HepG2 (cell line): ENCODE results near the gene RHBDL1. TPM values are rescaled to one million over a fixed set of nuclear protein-coding genes. Genes with fewer than 3 reads are reported as not detected.

Source experiments
- AGO2 ChIP-seq: fragments of 200-400 bp; formaldehyde crosslinking; optimal IDR thresholded peaks from 2 replicates; pipeline ENCODE3; 2017; ENCODE audit warnings: mild to moderate bottlenecking, low read depth, low read length, moderate library complexity
- ERF ChIP-seq: IDR thresholded peaks from 2 replicates; pipeline ENCODE4 v1.6.1; 2018; ENCODE audit warnings: missing biosample characterization, missing genetic modification reagents
- GFI1 ChIP-seq: sonication (generic); formaldehyde crosslinking; IDR thresholded peaks from 2 replicates; pipeline ENCODE4 v1.5.0; 2020; ENCODE audit warnings: missing genetic modification reagents, mild to moderate bottlenecking, borderline replicate concordance
- KDM1A ChIP-seq: IDR thresholded peaks from 2 replicates; pipeline ENCODE4 v1.6.1; 2016; ENCODE audit warnings: missing compliant biosample characterization
- RBM22 ChIP-seq: fragments of 200-400 bp; formaldehyde crosslinking; optimal IDR thresholded peaks from 2 replicates; pipeline ENCODE3; 2017; ENCODE audit warnings: mild to moderate bottlenecking, low read length, moderate library complexity
- SMARCE1 ChIP-seq: fragments of 450-650 bp; IDR thresholded peaks from 2 replicates; pipeline ENCODE4 v1.6.1; 2017; ENCODE audit warnings: borderline replicate concordance
- SOX6 ChIP-seq, 2 experiments: fragments of 450-650 bp in 1 of 2; sonication (generic) in 1 of 2; formaldehyde crosslinking in 1 of 2; IDR thresholded peaks; 2 replicates each; pipeline versions ENCODE4 v1.4.0 to v1.6.1; 2017 to 2020; ENCODE audit warnings: antibody characterized with exemption in 1 of 2, mild to moderate bottlenecking in 1 of 2, missing genetic modification reagents in 1 of 2
- SRSF1 ChIP-seq: fragments of 200-400 bp; formaldehyde crosslinking; optimal IDR thresholded peaks from 2 replicates; pipeline ENCODE3; 2017; ENCODE audit warnings: mild to moderate bottlenecking, low read depth, low read length, moderate library complexity
- SRSF9 ChIP-seq: fragments of 200-400 bp; formaldehyde crosslinking; IDR thresholded peaks from 2 replicates; pipeline ENCODE4 v1.6.1; 2018; ENCODE audit warnings: borderline replicate concordance, mild to moderate bottlenecking, low read depth, low read length; ENCODE audit not compliant: insufficient read depth, poor library complexity, severe bottlenecking
- XRCC5 ChIP-seq: fragments of 200-400 bp; formaldehyde crosslinking; optimal IDR thresholded peaks from 2 replicates; pipeline ENCODE3; 2017; ENCODE audit warnings: mild to moderate bottlenecking, low read length
- ZFP1 ChIP-seq: IDR thresholded peaks from 2 replicates; pipeline ENCODE4 v1.6.1; 2016
- ZNF235 ChIP-seq: sonication (generic); formaldehyde crosslinking; IDR thresholded peaks from 2 replicates; pipeline ENCODE4 v1.8.1; 2023; ENCODE audit warnings: mild to moderate bottlenecking, missing genetic modification reagents, borderline replicate concordance
- ZNF431 ChIP-seq: sonication (generic); formaldehyde crosslinking; IDR thresholded peaks from 2 replicates; pipeline ENCODE4 v1.9.0; 2022; ENCODE audit warnings: missing genetic modification reagents, low read depth, mild to moderate bottlenecking, borderline replicate concordance
- polyA plus RNA-seq, 8 experiments: library from polyadenylated mRNA; depleted of rRNA in 3 of 8; stranded (reverse) in 7 of 8; unstranded in 1 of 8; fragments of >200 nt; fragmentation: Illumina TruSeq in 4 of 8; extraction: Trizol in 4 of 8; gene quantifications; 2 replicates each; pipeline versions ENCODE4 v1.2.1 to v1.2.3, GENCODE V29; 2011 to 2016; ENCODE audit warnings: low read depth in 4 of 8, missing spikeins in 1 of 8, mixed read lengths in 1 of 8; ENCODE audit not compliant: insufficient read depth in 1 of 8
- total RNA-seq, 5 experiments: library from RNA; depleted of rRNA; stranded (reverse); fragments of >200 nt; fragmentation: Illumina TruSeq; extraction: Trizol; gene quantifications; 2 replicates each; pipeline ENCODE4 v1.2.3, GENCODE V29; 2016; ENCODE audit warnings: low read depth in 1 of 5
- TF ChIP-seq, protein P1 (sequence below): IDR thresholded peaks from 2 replicates; pipeline ENCODE4 v1.6.1; 2016; ENCODE audit warnings: missing biosample characterization, missing genetic modification reagents, low read depth
- TF ChIP-seq, protein P2 (sequence below): sonication (generic); formaldehyde crosslinking; IDR thresholded peaks from 2 replicates; pipeline ENCODE4 v1.5.0; 2020; ENCODE audit warnings: mild to moderate bottlenecking, missing genetic modification reagents, moderate library complexity
- TF ChIP-seq, protein P3 (sequence below): sonication (generic); formaldehyde crosslinking; IDR thresholded peaks from 2 replicates; pipeline ENCODE4 v1.4.0; 2020; ENCODE audit warnings: missing genetic modification reagents
- TF ChIP-seq, protein P4 (sequence below): sonication (generic); formaldehyde crosslinking; IDR thresholded peaks from 2 replicates; pipeline ENCODE4 v1.4.0; 2020; ENCODE audit warnings: missing genetic modification reagents, borderline replicate concordance
- TF ChIP-seq, protein P5 (sequence below): sonication (generic); formaldehyde crosslinking; IDR thresholded peaks from 2 replicates; pipeline ENCODE4 v1.5.0; 2020; ENCODE audit warnings: mild to moderate bottlenecking, missing genetic modification reagents

RHBDL1 gene
- total and polyA plus RNA-seq, 2 of the 13 experiments (the other 11 are each of a cell fraction or from before 2014, with no cell fraction given): 1.8 to 3.8 TPM

DNA sequence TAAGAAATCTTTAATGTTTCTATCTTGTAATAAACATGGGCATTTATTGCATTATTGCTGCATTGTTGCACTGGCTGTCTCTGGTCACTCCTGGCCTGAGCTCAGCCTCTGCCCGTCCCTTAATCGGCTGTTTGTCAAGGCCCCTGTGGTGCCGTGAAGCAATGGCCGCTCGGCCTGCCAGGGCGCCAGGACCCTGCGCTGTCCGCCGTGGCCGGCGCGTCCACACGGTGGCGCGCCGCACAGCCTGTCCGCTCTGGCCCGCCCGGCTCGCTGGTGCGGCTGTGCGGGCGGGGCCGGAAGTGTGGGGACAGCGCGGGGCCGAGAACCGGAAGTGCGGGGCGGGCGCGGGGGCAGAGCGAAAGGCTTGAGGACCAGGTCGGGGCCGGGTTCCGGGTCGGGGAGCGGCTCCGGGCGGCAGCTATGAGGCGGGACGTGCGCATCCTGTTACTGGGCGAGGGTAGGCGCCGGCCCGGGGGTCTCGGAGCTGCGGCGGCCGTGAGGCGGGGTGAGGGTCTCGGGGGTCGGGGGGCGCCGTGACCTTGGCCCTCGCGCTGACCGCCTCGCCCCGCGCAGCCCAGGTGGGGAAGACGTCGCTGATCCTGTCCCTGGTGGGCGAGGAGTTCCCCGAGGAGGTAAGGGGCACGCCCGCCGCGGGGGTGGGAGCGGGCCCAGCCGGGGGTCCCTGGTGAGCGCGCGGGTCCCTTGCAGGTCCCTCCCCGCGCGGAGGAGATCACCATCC, 7.5 kb upstream of the RHBDL1 start, which contains the start of gene RHOT2 (continued):
- TF ChIP-seq KDM1A (CRISPR knock-in tag) (no peak), SMARCE1 (no peak), SRSF1 (no peak), RBM22 (no peak), GFI1 (CRISPR knock-in tag) (no peak), ZFP1 (0 out of 2 replicates have a peak, but pooled peaks have one; percentile 27), ZNF431 (CRISPR knock-in tag) (peak; percentile 60; the same call in 1 of the 2 replicates), SOX6 (IDR thresholded peaks at IDR 0.05) (no peak), SOX6 (CRISPR knock-in tag; IDR thresholded peaks at IDR 0.05) (no peak), ERF (CRISPR knock-in tag) (peak; percentile 79), AGO2 (peak; percentile 39), XRCC5 (peak; percentile 97), ZNF235 (CRISPR knock-in tag) (peak; percentile 73; the same call in 1 of the 2 replicates), SRSF9 (no peak)
- TF ChIP-seq, protein P1, sequence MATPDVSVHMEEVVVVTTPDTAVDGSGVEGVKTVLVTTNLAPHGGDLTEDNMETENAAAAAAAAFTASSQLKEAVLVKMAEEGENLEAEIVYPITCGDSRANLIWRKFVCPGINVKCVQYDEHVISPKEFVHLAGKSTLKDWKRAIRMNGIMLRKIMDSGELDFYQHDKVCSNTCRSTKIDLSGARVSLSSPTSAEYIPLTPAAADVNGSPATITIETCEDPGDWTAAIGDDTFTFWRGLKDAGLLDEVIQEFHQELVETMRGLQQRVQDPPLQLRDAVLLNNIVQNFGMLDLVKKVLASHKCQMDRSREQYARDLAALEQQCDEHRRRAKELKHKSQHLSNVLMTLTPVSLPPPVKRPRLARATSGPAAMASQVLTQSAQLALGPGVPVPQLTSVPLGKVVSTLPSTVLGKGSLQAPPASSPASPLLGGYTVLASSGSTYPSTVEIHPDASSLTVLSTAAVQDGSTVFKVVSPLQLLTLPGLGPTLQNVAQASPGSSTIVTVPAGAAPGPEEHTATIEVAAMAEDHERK: no peak
- TF ChIP-seq, protein P2, sequence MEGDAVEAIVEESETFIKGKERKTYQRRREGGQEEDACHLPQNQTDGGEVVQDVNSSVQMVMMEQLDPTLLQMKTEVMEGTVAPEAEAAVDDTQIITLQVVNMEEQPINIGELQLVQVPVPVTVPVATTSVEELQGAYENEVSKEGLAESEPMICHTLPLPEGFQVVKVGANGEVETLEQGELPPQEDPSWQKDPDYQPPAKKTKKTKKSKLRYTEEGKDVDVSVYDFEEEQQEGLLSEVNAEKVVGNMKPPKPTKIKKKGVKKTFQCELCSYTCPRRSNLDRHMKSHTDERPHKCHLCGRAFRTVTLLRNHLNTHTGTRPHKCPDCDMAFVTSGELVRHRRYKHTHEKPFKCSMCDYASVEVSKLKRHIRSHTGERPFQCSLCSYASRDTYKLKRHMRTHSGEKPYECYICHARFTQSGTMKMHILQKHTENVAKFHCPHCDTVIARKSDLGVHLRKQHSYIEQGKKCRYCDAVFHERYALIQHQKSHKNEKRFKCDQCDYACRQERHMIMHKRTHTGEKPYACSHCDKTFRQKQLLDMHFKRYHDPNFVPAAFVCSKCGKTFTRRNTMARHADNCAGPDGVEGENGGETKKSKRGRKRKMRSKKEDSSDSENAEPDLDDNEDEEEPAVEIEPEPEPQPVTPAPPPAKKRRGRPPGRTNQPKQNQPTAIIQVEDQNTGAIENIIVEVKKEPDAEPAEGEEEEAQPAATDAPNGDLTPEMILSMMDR (CRISPR knock-in tag): peak; percentile 91
- TF ChIP-seq, protein P3, sequence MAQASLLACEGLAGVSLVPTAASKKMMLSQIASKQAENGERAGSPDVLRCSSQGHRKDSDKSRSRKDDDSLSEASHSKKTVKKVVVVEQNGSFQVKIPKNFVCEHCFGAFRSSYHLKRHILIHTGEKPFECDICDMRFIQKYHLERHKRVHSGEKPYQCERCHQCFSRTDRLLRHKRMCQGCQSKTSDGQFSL (CRISPR knock-in tag): peak; percentile 59; the same call in 1 of the 2 replicates
- TF ChIP-seq, protein P4, sequence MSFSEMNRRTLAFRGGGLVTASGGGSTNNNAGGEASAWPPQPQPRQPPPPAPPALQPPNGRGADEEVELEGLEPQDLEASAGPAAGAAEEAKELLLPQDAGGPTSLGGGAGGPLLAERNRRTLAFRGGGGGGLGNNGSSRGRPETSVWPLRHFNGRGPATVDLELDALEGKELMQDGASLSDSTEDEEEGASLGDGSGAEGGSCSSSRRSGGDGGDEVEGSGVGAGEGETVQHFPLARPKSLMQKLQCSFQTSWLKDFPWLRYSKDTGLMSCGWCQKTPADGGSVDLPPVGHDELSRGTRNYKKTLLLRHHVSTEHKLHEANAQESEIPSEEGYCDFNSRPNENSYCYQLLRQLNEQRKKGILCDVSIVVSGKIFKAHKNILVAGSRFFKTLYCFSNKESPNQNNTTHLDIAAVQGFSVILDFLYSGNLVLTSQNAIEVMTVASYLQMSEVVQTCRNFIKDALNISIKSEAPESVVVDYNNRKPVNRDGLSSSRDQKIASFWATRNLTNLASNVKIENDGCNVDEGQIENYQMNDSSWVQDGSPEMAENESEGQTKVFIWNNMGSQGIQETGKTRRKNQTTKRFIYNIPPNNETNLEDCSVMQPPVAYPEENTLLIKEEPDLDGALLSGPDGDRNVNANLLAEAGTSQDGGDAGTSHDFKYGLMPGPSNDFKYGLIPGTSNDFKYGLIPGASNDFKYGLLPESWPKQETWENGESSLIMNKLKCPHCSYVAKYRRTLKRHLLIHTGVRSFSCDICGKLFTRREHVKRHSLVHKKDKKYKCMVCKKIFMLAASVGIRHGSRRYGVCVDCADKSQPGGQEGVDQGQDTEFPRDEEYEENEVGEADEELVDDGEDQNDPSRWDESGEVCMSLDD: 0 out of 2 replicates have a peak, but pooled peaks have one; percentile 13
- TF ChIP-seq, protein P5, sequence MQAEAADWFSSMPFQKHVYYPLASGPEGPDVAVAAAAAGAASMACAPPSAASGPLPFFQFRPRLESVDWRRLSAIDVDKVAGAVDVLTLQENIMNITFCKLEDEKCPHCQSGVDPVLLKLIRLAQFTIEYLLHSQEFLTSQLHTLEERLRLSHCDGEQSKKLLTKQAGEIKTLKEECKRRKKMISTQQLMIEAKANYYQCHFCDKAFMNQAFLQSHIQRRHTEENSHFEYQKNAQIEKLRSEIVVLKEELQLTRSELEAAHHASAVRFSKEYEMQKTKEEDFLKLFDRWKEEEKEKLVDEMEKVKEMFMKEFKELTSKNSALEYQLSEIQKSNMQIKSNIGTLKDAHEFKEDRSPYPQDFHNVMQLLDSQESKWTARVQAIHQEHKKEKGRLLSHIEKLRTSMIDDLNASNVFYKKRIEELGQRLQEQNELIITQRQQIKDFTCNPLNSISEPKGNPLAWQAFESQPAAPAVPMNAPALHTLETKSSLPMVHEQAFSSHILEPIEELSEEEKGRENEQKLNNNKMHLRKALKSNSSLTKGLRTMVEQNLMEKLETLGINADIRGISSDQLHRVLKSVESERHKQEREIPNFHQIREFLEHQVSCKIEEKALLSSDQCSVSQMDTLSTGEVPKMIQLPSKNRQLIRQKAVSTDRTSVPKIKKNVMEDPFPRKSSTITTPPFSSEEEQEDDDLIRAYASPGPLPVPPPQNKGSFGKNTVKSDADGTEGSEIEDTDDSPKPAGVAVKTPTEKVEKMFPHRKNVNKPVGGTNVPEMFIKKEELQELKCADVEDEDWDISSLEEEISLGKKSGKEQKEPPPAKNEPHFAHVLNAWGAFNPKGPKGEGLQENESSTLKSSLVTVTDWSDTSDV (CRISPR knock-in tag): 0 out of 2 replicates have a peak, but pooled peaks have one; percentile 86
